Fibroblast of skin of scalp (primary cell): ENCODE measurements around the gene STAM2.
"Not testable (repeated sequence)": the region's sequence is repeated elsewhere in the genome, so short reads cannot be mapped to it uniquely, and the experiment has no call there.

Experiments used
- DNase-seq: peaks from one replicate; pipeline ENCODE4 v3.0.0-alpha.2; 2013

STAM2 gene

GRCh38 chr2:152172201-152172785 lies 3.3 kb downstream of the STAM2 start:
- peak; percentile 9 for DNase-seq

GRCh38 chr2:152171718-152172117 lies 3.8 kb downstream of the STAM2 start:
- DNase-seq, result no peak

GRCh38 chr2:152169158-152169557 lies 6.4 kb downstream of the STAM2 start:
- DNase-seq, result not testable (repeated sequence)

- DNase-seq, result not testable (repeated sequence)
Observed at GRCh38 chr2:152167470-152167869, 8.1 kb downstream of the STAM2 start.

- no peak for DNase-seq
Observed at GRCh38 chr2:152167065-152167464, 8.5 kb downstream of the STAM2 start.

- DNase-seq, result peak; percentile 1
Observed at GRCh38 chr2:152166633-152167032, 8.9 kb downstream of the STAM2 start.

GRCh38 chr2:152165780-152166179 lies 9.8 kb downstream of the STAM2 start:
- no peak for DNase-seq

GRCh38 chr2:152165306-152165705 lies 10.3 kb downstream of the STAM2 start:
- no peak for DNase-seq

GRCh38 chr2:152163669-152164068 lies 11.9 kb downstream of the STAM2 start:
- DNase-seq, result not testable (repeated sequence)

- DNase-seq, result no peak
Observed at GRCh38 chr2:152162141-152162540, 13.4 kb downstream of the STAM2 start.

GRCh38 chr2:152161598-152161997 lies 14.0 kb downstream of the STAM2 start:
- no peak for DNase-seq

GRCh38 chr2:152160378-152160777 lies 15.2 kb downstream of the STAM2 start:
- not testable (repeated sequence) for DNase-seq

- no peak for DNase-seq
Observed at GRCh38 chr2:152157253-152157652, 18.3 kb downstream of the STAM2 start.

- no peak for DNase-seq
Observed at GRCh38 chr2:152155209-152155608, 20.4 kb downstream of the STAM2 start.

GRCh38 chr2:152154462-152154861 lies 21.1 kb downstream of the STAM2 start:
- DNase-seq, result no peak

- DNase-seq, result no peak
Observed at GRCh38 chr2:152134488-152135280, 40.9 kb downstream of the STAM2 start.

- no peak for DNase-seq
Observed at GRCh38 chr2:152132306-152132705, 43.3 kb downstream of the STAM2 start.

- DNase-seq, result no peak
Observed at GRCh38 chr2:152127628-152128027, 47.9 kb downstream of the STAM2 start.

GRCh38 chr2:152126664-152127063 lies 48.9 kb downstream of the STAM2 start:
- no peak for DNase-seq

GRCh38 chr2:152122161-152122560 lies 53.4 kb downstream of the STAM2 start:
- DNase-seq, result no peak

GRCh38 chr2:152120430-152120829 lies 55.1 kb downstream of the STAM2 start:
- no peak for DNase-seq

GRCh38 chr2:152115952-152116351 lies 59.6 kb downstream of the STAM2 start:
- DNase-seq, result no peak

GRCh38 chr2:152114366-152114765 lies 61.2 kb downstream of the STAM2 start:
- no peak for DNase-seq

GRCh38 chr2:152107140-152107539 lies 68.4 kb downstream of the STAM2 start:
- not testable (repeated sequence) for DNase-seq
